Measurements from ENCODE around the gene ITPKC. TPM values are rescaled to one million over a fixed set of nuclear protein-coding genes. Genes with fewer than 3 reads are reported as not detected.
A peak's percentile ranks its signal among the peaks of the same experiment; 100 is the strongest.

ITPKC gene
- total and polyA plus RNA-seq, 9 of the 15 experiments (the other 6 are each of a cell fraction or from before 2014, with no cell fraction given) = 0.08 to 9.3 (median 5.8) TPM

- TF ChIP-seq DEAF1 (CRISPR knock-in tag; IDR thresholded peaks at IDR 0.05) (no peak), PATZ1 (CRISPR knock-in tag; IDR thresholded peaks at IDR 0.05; ENCODE audit: borderline replicate concordance) (no peak), ARID3A (IDR thresholded peaks at IDR 0.05; ENCODE audit: borderline replicate concordance, low read depth, low read length) (no peak), U2AF2 (optimal IDR thresholded peaks at IDR 0.05; ENCODE audit: low read depth, low read length) (no peak), ZNF318 (IDR thresholded peaks at IDR 0.05; ENCODE audit: borderline replicate concordance in 1 of 2, low read depth in 1 of 2) (no peak), CREB1 (IDR thresholded peaks at IDR 0.05) (peak; percentile 79), CREB1 (CRISPR knock-in tag; IDR thresholded peaks at IDR 0.05) (peak; percentile 87), ZBTB26 (CRISPR knock-in tag; IDR thresholded peaks at IDR 0.05) (0 out of 2 replicates have a peak, but pooled peaks have one; percentile 29), CBFA2T3 (IDR thresholded peaks at IDR 0.05) (no peak), CTBP1 (IDR thresholded peaks at IDR 0.05; ENCODE audit: borderline replicate concordance) (peak; percentile 64), PCBP1 (IDR thresholded peaks at IDR 0.05; ENCODE audit: low read depth, low read length, poor library complexity, severe bottlenecking) (peak; percentile 73)
Observed at GRCh38 chr19:40777937-40778705, 61.2 kb downstream of the ITPKC start, which contains the start of gene RAB4B (continued).
